Nephron progenitor cell (in vitro differentiated cells): ENCODE data around the gene PTK6.

ENCODE experiments used
- DNase-seq: peaks from one replicate; pipeline ENCODE4 v3.0.0; 2021
- H3K27ac Mint-ChIP-seq: 2 replicates; pipeline ENCODE4 v1.8.0; 2021; ENCODE audit warnings: mild to moderate bottlenecking, moderate library complexity, mixed read lengths
- H3K27me3 Mint-ChIP-seq: 2 replicates; pipeline ENCODE4 v1.8.0; 2021; ENCODE audit warnings: mild to moderate bottlenecking, low read depth, mixed read lengths; ENCODE audit not compliant: poor library complexity
- H3K36me3 Mint-ChIP-seq: 2 replicates; pipeline ENCODE4 v1.8.0; 2021; ENCODE audit warnings: low read depth, mixed read lengths
- H3K4me1 Mint-ChIP-seq: 2 replicates; pipeline ENCODE4 v1.8.0; 2021; ENCODE audit warnings: mixed read lengths
- H3K4me3 Mint-ChIP-seq: 2 replicates; pipeline ENCODE4 v1.8.0; 2021; ENCODE audit warnings: mild to moderate bottlenecking, moderate library complexity, mixed read lengths
- H3K9me3 Mint-ChIP-seq: 2 replicates; pipeline ENCODE4 v1.8.0; 2021; ENCODE audit warnings: mild to moderate bottlenecking, moderate library complexity, mixed read lengths
- CTCF ChIP-seq: fragments of 200-600 bp; sonication (generic); IDR thresholded peaks from 2 replicates; pipeline ENCODE4 v1.5.0; 2021; ENCODE audit warnings: antibody characterized with exemption

The PTK6 gene

GRCh38 chr20:63500902-63501817, 36.0 kb downstream of the PTK6 start:
- H3K36me3 Mint-ChIP-seq = peaks cover 5% of the 10 kb centered on the region
- H3K4me1 Mint-ChIP-seq = peaks cover 6% of the 10 kb centered on the region
- no peak overlapping the region for H3K27ac Mint-ChIP-seq
- H3K27me3 Mint-ChIP-seq = peaks cover 75% of the 10 kb centered on the region
- peaks cover 25% of the 10 kb centered on the region for H3K9me3 Mint-ChIP-seq
- peak overlapping the region; percentile 36 for H3K4me3 Mint-ChIP-seq
- TF ChIP-seq CTCF = no peak
- DNase-seq = no peak

- H3K27me3 Mint-ChIP-seq = peaks cover 74% of the 10 kb centered on the region
- no peak for DNase-seq
Observed at GRCh38 chr20:63500151-63500901, 36.9 kb downstream of the PTK6 start.

GRCh38 chr20:63499338-63499969, 37.7 kb downstream of the PTK6 start:
- H3K27me3 Mint-ChIP-seq = peaks cover 72% of the 10 kb centered on the region
- TF ChIP-seq CTCF = no peak
- no peak for DNase-seq
- H3K4me1 Mint-ChIP-seq = peaks cover 6% of the 10 kb centered on the region
- H3K27ac Mint-ChIP-seq = no peak overlapping the region
- no peaks in the 10 kb centered on the region for H3K36me3 Mint-ChIP-seq
- peaks cover 8% of the 10 kb centered on the region for H3K9me3 Mint-ChIP-seq
- no peak overlapping the region for H3K4me3 Mint-ChIP-seq

More at GRCh38 chr20:63500151-63500901, 36.9 kb downstream of the PTK6 start:
- H3K9me3 Mint-ChIP-seq = peaks cover 17% of the 10 kb centered on the region
- no peak overlapping the region for H3K4me3 Mint-ChIP-seq
- peaks cover 6% of the 10 kb centered on the region for H3K4me1 Mint-ChIP-seq
- H3K27ac Mint-ChIP-seq = no peak overlapping the region
- TF ChIP-seq CTCF = no peak
- H3K36me3 Mint-ChIP-seq = peaks cover 5% of the 10 kb centered on the region

- Mint-ChIP-seq H3K4me1 (peaks cover 6% of the 10 kb centered on the region), H3K4me3 (no peak within 1 kb of the TSS), H3K27me3 (peaks cover 69% of the 10 kb centered on the region), H3K27ac (no peak within 1 kb of the TSS), H3K36me3 (no peaks in the 10 kb centered on the region), H3K9me3 (peaks cover 3% of the 10 kb centered on the region)
- TF ChIP-seq CTCF = no peak
- peak; percentile 64 for DNase-seq
Observed at GRCh38 chr20:63498960-63499337, 38.2 kb downstream of the PTK6 start, which contains the start of gene EEF1A2. EEF1A2 (minus strand) TSS chr20:63499083; CDS start chr20:63497763, 1,320 bp downstream.

DNA sequence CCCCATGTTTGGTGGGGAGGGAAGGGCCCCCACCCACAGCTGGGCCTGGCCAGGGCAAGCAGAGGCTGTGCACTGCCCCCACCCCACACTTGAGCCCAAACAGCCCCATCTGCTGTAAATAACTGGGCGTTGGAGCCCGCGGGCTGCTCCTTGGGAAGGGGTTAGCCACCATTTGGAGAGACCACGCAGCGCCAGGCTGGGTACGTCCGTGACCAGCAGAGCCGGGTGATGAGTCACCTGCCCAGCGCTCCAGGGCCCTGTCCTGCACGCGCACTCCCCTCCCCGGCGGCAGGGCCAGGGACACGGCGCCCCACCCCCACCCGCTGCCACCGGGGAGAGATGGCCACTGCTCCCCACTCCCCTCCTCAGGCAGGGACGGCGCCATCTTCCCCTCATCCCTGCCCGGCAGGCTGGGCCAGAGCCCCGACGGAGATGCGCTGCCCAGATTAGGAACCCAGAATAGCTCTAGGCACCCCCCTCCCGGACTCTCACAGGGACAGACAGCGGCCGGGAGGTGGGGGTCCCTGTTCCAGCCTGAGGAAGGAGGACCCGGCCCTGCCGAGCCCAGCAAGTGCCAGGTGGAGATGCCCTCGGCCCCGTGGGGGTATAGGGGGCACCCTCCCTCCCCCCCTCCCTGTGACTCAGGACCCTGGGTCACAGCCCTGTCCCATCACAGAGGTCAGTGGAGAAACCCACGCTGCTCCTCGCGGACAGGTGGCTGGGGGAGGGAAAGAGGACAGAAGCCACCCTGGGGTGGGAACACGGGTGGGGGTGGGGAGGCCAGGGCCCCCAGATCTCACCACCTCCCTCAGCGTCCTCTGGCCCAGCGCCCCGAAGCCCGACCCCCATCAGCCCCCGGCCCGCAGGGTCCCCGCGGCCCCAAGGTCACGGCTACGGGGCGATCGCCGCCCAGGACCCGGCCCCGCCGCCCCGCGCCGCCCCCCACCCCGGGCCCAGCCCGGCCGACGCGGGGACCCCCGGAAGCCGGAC, 38.9 kb downstream of the PTK6 start:
- no peaks in the 10 kb centered on the region for H3K9me3 Mint-ChIP-seq
- no peak for DNase-seq
- H3K27me3 Mint-ChIP-seq = peaks cover 69% of the 10 kb centered on the region
- peaks cover 6% of the 10 kb centered on the region for H3K4me1 Mint-ChIP-seq
- TF ChIP-seq CTCF = no peak
- no peak overlapping the region for H3K27ac Mint-ChIP-seq
- no peaks in the 10 kb centered on the region for H3K36me3 Mint-ChIP-seq
- no peak overlapping the region for H3K4me3 Mint-ChIP-seq
